Ascending aorta (tissue), 2 donors: ENCODE measurements around the gene CELA3A. TPM values are rescaled to one million over a fixed set of nuclear protein-coding genes. Genes with fewer than 3 reads are reported as not detected.

Source experiments
- DNase-seq, 2 donors: peaks; one replicate each; pipeline ENCODE4 v3.0.0-alpha.2; 2019; ENCODE audit warnings: low spot score in 2 of 2
- H3K27ac ChIP-seq, 2 donors: fragments of 200-600 bp; sonication (generic); one replicate each; pipeline ENCODE4 v1.5.1; 2016 to 2017; ENCODE audit warnings: mild to moderate bottlenecking in 1 of 2
- H3K27me3 ChIP-seq: fragments of 200-600 bp; sonication (generic); one replicate; pipeline ENCODE4 v1.5.1; 2017
- H3K36me3 ChIP-seq, 2 donors: fragments of 200-600 bp; sonication (generic); one replicate each; pipeline ENCODE4 v1.5.1; 2016
- H3K4me1 ChIP-seq, 2 donors: fragments of 200-600 bp; sonication (generic); one replicate each; pipeline ENCODE4 v1.5.1; 2016 to 2017; ENCODE audit warnings: mild to moderate bottlenecking in 1 of 2
- H3K4me3 ChIP-seq, 2 donors: fragments of 200-600 bp; sonication (generic); one replicate each; pipeline ENCODE4 v1.5.1; 2016 to 2017; ENCODE audit warnings: mild to moderate bottlenecking in 1 of 2
- H3K9me3 ChIP-seq, 2 donors: fragments of 200-600 bp; sonication (generic); one replicate each; pipeline ENCODE4 v1.5.1; 2016
- intact Hi-C: fragments of 100-400 bp; cut with DNase I; formaldehyde crosslinking; loops from one replicate; pipeline ENCODE4 v1.15.1; 2023
- total RNA-seq: library from RNA; depleted of rRNA; stranded (reverse); fragments of >200 nt; gene quantifications from one replicate; pipeline ENCODE4 v1.1.0, GENCODE V29; 2016
- TF ChIP-seq, protein P1 (sequence below), 3 experiments: fragments of 200-600 bp in 2 of 3; fragments of 450-650 bp in 1 of 3; sonication (generic) in 2 of 3; IDR thresholded peaks; one replicate each; pipeline ENCODE4 v1.5.1; 2016 to 2019; ENCODE audit warnings: antibody characterized with exemption in 3 of 3, mild to moderate bottlenecking in 1 of 3, moderate library complexity in 1 of 3

The CELA3A gene
- total RNA-seq, 1 donor from 2014 or later, result not detected

DNA sequence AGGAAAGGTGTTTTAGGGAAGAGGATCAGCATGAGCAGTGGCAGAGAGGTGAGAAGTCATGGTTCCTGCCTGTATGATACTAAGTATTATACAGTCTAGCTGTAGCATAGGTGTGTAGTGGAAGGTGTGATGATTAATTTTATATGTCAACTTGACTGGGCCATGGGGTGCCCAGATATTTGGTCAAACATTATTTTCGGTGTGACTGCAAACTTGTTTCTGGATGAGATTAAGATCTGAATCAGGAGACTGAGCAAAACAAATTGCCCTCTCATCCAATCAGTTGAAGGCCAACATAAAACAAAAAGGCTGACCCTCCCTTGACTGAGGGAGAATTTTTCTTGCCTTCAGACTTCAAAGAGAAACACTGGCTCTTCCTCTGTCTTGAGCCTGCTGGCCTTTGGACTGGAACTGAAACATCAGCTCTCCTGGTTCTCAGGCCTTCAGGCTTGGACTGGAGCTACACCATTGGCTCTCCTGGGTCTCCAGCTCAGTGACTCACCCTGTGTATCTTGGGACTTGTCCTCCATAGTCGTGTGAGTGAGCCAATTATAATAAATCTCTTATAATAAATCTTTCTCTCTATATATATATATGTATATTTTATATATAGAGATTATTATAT is 44.3 kb downstream of the CELA3A start:
- intact Hi-C loops, result no loop called here

DNA sequence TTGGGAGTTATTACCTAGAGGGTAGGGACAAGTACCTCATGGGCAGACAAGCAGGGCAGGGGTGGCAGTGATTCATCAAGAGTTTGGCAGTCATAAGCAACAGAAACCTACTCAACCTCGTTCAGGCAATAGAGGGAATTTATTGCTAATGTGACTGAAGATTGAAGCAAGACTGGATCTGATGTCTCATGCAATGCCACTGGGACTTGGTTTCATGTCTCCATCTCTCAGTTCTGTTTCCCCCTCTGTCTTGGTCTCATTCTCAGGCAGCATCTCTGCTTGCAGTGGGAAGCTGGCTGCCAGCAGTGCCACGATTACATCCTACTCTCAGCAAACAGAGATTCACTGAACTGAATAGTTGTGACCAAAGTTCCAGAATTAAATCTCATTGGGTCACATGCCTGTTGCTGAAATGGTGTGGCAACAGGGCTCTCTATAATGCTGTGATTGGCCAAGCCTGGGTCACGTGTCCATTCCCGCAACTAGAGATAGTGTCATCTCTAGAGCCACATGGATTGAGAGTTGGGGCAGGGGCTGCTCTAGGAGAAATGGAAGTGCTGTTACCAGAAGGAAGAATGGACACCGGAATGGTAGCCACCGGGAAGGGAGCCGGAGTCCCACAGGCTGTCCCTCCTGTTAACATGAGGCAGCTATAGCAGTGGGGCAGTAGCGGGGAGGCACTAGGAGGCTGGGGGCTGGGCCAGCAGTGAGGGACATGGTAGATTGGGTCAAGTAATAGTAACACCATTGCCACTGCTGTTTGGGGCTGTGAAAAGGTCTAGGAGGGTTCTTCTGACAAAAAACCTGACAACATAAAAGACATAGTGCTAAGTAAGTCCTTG is 47.1 kb downstream of the CELA3A start:
- TF ChIP-seq, protein P1, sequence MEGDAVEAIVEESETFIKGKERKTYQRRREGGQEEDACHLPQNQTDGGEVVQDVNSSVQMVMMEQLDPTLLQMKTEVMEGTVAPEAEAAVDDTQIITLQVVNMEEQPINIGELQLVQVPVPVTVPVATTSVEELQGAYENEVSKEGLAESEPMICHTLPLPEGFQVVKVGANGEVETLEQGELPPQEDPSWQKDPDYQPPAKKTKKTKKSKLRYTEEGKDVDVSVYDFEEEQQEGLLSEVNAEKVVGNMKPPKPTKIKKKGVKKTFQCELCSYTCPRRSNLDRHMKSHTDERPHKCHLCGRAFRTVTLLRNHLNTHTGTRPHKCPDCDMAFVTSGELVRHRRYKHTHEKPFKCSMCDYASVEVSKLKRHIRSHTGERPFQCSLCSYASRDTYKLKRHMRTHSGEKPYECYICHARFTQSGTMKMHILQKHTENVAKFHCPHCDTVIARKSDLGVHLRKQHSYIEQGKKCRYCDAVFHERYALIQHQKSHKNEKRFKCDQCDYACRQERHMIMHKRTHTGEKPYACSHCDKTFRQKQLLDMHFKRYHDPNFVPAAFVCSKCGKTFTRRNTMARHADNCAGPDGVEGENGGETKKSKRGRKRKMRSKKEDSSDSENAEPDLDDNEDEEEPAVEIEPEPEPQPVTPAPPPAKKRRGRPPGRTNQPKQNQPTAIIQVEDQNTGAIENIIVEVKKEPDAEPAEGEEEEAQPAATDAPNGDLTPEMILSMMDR (IDR thresholded peaks at IDR 0.05), result no peak
- intact Hi-C loops, result no loop called here
- no peaks in the 10 kb centered on the region for H3K9me3 ChIP-seq
- no peaks in the 10 kb centered on the region for H3K4me1 ChIP-seq
- H3K4me3 ChIP-seq, result no peak overlapping the region
- no peak for DNase-seq
- no peaks in the 10 kb centered on the region for H3K36me3 ChIP-seq
- no peak overlapping the region for H3K27ac ChIP-seq
- no peaks in the 10 kb centered on the region for H3K27me3 ChIP-seq

More for the DNA sequence above, 44.3 kb downstream of the CELA3A start:
- DNase-seq, result no peak
- Histone ChIP-seq H3K9me3 (no peaks in the 10 kb centered on the region), H3K4me1 (no peaks in the 10 kb centered on the region), H3K4me3 (no peak overlapping the region), H3K27ac (no peak overlapping the region), H3K27me3 (no peaks in the 10 kb centered on the region), H3K36me3 (no peaks in the 10 kb centered on the region)
- TF ChIP-seq, protein P1 (IDR thresholded peaks at IDR 0.05), result no peak

DNA sequence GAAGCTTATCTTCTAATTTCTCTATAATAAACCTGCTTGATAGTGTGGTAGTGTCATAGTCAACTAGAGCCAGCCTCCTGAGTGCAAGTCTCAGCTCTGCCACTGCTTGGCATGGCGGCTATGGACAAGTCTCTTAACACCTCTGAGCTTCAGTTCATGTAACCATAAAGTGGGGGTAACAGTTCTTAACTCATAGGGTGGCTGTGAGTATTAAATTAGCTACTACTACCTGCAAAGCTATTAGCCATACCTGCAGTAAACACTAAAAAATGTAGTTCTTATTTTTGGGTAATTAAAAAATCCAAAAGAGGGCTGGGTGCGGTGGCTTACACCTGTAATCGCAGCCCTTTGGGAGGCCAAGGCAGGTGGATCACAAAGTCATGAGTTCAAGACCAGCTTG is 48.9 kb downstream of the CELA3A start:
- no peaks in the 10 kb centered on the region for H3K9me3 ChIP-seq
- H3K27me3 ChIP-seq, result no peaks in the 10 kb centered on the region
- no peak overlapping the region for H3K4me3 ChIP-seq
- no peak overlapping the region for H3K27ac ChIP-seq
- H3K4me1 ChIP-seq, result peaks cover 7 to 8% of the 10 kb centered on the region in 2 donors
- DNase-seq, result no peak
- TF ChIP-seq, protein P1 (IDR thresholded peaks at IDR 0.05), result no peak
- intact Hi-C loops, result loop anchor here (5.0 kb wide), 1 partner anchor 1263 kb away; the partner anchor contains the start of gene HP1BP3
- H3K36me3 ChIP-seq, result no peaks in the 10 kb centered on the region

DNA sequence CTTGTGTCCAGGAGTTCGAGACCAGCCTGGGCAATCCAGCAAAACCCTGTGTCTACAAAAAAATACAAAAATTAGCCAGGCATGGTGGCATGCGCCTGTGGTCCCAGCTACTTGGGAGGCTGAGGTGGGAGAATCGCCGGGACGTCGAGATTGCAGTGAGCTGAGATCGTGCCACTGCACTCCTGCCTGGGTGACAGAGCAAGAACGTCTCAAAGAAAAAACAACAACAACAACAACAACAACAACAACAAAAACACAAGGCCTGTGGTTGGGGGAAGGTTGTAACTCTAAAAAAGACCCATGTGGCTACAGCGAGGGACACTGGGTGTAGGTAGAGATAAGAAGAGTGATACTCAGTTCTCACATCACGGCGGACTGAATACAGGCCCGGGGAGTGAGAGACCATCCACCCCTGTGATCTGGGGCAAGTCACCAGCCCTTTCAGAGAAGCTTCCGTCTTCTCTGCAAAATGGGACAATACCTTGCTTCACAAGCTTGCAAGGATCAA is 50.2 kb downstream of the CELA3A start:
- no peak for DNase-seq
- Histone ChIP-seq H3K27ac (no peak overlapping the region), H3K36me3 (no peaks in the 10 kb centered on the region), H3K9me3 (no peaks in the 10 kb centered on the region), H3K27me3 (no peaks in the 10 kb centered on the region), H3K4me3 (peak overlapping the region in 1 of 2 donors; percentile 93), H3K4me1 (peaks cover 15 to 22% of the 10 kb centered on the region in 2 donors)
- TF ChIP-seq, protein P1 (IDR thresholded peaks at IDR 0.05), result no peak
- intact Hi-C loops, result loop anchor here (1.0 to 5.0 kb wide), 2 partner anchors 268 to 1264 kb away; partner anchors contain the start of genes HP1BP3 and USP48

DNA sequence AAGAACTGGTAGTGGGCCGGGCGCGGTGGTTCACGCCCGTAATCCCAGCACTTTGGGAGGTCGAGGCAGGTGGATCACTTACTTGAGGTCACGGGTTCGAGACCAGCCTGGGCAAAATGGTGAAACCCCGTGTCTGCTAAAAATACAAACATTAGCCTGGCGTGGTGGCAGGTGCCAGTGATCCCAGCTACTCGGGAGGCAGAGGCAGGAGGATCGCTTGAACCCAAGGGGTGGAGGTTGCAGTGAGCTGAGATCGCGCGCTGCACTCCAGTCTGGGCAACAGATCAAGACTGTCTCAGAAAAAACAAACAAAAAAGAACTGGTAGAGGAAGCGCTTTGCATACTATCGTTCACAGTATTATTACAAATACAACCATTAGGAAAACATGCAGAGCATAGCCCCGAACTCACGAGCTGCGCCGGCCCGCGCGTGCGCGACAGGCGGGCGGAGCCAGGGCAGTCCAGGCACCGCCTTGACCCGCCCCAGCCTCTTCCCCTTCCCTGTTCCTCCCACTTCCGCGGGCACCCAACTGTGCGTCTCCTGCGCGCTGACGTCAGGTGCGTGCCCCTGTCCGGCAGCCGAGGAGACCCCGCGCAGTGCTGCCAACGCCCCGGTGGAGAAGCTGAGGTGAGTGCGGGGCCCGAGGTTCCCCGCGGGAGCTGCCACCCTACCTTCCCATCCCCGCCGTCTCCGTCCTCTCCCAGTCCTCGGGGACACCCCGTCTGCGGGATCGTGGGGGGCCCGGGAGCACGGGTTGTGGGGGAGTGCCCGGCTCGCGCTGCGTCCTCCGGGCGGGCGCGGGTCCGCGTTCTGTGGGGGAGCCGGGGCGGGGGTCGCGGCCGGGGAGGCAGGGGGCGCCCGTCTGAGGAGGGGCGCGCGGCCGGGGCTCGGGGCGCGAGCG is 50.9 kb downstream of the CELA3A start, which contains the start of gene CDC42:
TSS of gene CDC42 (plus strand) at position 595 of the 902 bp plus-strand sequence. CDS start 25,770 bp downstream, outside the sequence.
- TF ChIP-seq, protein P1 (IDR thresholded peaks at IDR 0.05), result no peak
- Histone ChIP-seq H3K27me3 (no peaks in the 10 kb centered on the region), H3K4me1 (peaks cover 15 to 29% of the 10 kb centered on the region in 2 donors), H3K4me3 (peak within 1 kb of the TSS; percentile 93 to 100), H3K27ac (peak within 1 kb of the TSS; percentile 99), H3K9me3 (no peaks in the 10 kb centered on the region), H3K36me3 (no peaks in the 10 kb centered on the region)
- DNase-seq, result peak; percentile 88 to 98
- intact Hi-C loops, result loop anchor here (1.0 to 5.0 kb wide), 3 partner anchors 27 to 1265 kb away; partner anchors contain the start of genes HP1BP3 and USP48
